ENCODE measurements around the gene PRPH. TPM values are rescaled to one million over a fixed set of nuclear protein-coding genes. Genes with fewer than 3 reads are reported as not detected.

PRPH gene
- total and polyA plus RNA-seq, 2 of the 13 experiments (the other 11 are each of a cell fraction or from before 2014, with no cell fraction given), result 0.12 TPM; not detected in 1

- ChIA-PET CTCF (ENCODE audit: low intra/inter-chr PET ratio, low total read pairs) (interaction anchor here (1.2 to 1.4 kb wide), 3 partner anchors 9 to 45 kb away, joined by 3 to 4 read pairs (median 3); no protein-coding TSS in a partner anchor), POLR2A (interaction anchor here (0.6 to 1.2 kb wide), 2 partner anchors 32 to 495 kb away, joined by 4 to 11 read pairs; no protein-coding TSS in a partner anchor)
- DNase-seq (ENCODE audit: low spot score), result no peak
- no peak overlapping the region for H3K27ac ChIP-seq (ENCODE audit: extremely low read length, insufficient read depth, low read length)
- 34% methylated on average over 8 of the region's 8 CpGs for WGBS (ENCODE audit: low lambda C conversion rate)
- H2AFZ ChIP-seq (ENCODE audit: low read length), result no peak overlapping the region
- H3K36me3 ChIP-seq (replicated peaks in 1 of 2; ENCODE audit: control insufficient read depth in 1 of 2, insufficient read depth in 2 of 2, low read length in 2 of 2), result no peaks in the 10 kb centered on the region
- no peaks in the 10 kb centered on the region for H3K79me2 ChIP-seq (ENCODE audit: insufficient read depth, low read length)
- H3K4me1 ChIP-seq (ENCODE audit: insufficient read depth, low read length), result peaks cover 10% of the 10 kb centered on the region
- no peaks in the 10 kb centered on the region for H4K20me1 ChIP-seq (ENCODE audit: insufficient read depth, low read length)
- H3K9ac ChIP-seq (ENCODE audit: insufficient read depth, low read depth, low read length), result no peak overlapping the region
- in situ Hi-C loops (cut with HindIII; ENCODE audit: extremely low pct_ligation_motif_present, low pct_unique_long_range_greater_than_20kb), result no loop called here
- BruUV-seq (replicated peaks), result no TSS peak
- TF ChIP-seq ZNF576 (CRISPR knock-in tag; IDR thresholded peaks at IDR 0.05) (no peak), ZNF431 (CRISPR knock-in tag; IDR thresholded peaks at IDR 0.05; ENCODE audit: borderline replicate concordance, low read depth) (no peak)
- TF ChIP-seq, protein P1, sequence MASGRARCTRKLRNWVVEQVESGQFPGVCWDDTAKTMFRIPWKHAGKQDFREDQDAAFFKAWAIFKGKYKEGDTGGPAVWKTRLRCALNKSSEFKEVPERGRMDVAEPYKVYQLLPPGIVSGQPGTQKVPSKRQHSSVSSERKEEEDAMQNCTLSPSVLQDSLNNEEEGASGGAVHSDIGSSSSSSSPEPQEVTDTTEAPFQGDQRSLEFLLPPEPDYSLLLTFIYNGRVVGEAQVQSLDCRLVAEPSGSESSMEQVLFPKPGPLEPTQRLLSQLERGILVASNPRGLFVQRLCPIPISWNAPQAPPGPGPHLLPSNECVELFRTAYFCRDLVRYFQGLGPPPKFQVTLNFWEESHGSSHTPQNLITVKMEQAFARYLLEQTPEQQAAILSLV (CRISPR knock-in tag; IDR thresholded peaks at IDR 0.05; ENCODE audit: borderline replicate concordance), result no peak
- intact Hi-C loops (cut with micrococcal nuclease; ENCODE audit: unreplicated experiment), result no loop called here
- no peak for ATAC-seq
- H3K4me3 ChIP-seq (replicated peaks in 1 of 3; ENCODE audit: insufficient read depth in 1 of 3, low read depth in 2 of 3, low read length in 3 of 3), result peak overlapping the region in 1 of 3 experiments; percentile 71; a peak in 1 of 6 replicates
- no peaks in the 10 kb centered on the region for H3K9me3 ChIP-seq (ENCODE audit: low read length)
- H3K27me3 ChIP-seq (ENCODE audit: control insufficient read depth in 1 of 2, insufficient read depth in 2 of 2, low read length in 2 of 2), result peaks cover 15 to 58% of the 10 kb centered on the region in 2 experiments
- FAIRE-seq, result no peak
- H3K4me2 ChIP-seq (ENCODE audit: low read depth, low read length), result peak overlapping the region; percentile 80; the same call in 1 of the 2 replicates
These were observed 2.7 kb downstream of the PRPH start for GRCh38 chr12:49297695-49298060.

- no peaks in the 10 kb centered on the region for H3K36me3 ChIP-seq (replicated peaks in 1 of 2; ENCODE audit: control insufficient read depth in 1 of 2, insufficient read depth in 2 of 2, low read length in 2 of 2)
- BruUV-seq (replicated peaks), result no TSS peak
- ChIA-PET POLR2A (no interaction called here), CTCF (ENCODE audit: low intra/inter-chr PET ratio, low total read pairs) (interaction anchor here (1.2 to 1.4 kb wide), 3 partner anchors 10 to 45 kb away, joined by 3 to 4 read pairs (median 3); no protein-coding TSS in a partner anchor)
- H3K4me1 ChIP-seq (ENCODE audit: insufficient read depth, low read length), result peaks cover 10% of the 10 kb centered on the region
- H3K79me2 ChIP-seq (ENCODE audit: insufficient read depth, low read length), result no peaks in the 10 kb centered on the region
- no peak for FAIRE-seq
- intact Hi-C loops (cut with micrococcal nuclease; ENCODE audit: unreplicated experiment) (no loop called here), in situ Hi-C loops (cut with HindIII; ENCODE audit: extremely low pct_ligation_motif_present, low pct_unique_long_range_greater_than_20kb) (no loop called here)
- WGBS (ENCODE audit: low lambda C conversion rate), result 24% methylated on average over 6 of the region's 6 CpGs
- H3K27ac ChIP-seq (ENCODE audit: extremely low read length, insufficient read depth, low read length), result no peak overlapping the region
- no peak overlapping the region for H2AFZ ChIP-seq (ENCODE audit: low read length)
- no peak overlapping the region for H3K4me2 ChIP-seq (ENCODE audit: low read depth, low read length)
- peaks cover 15 to 53% of the 10 kb centered on the region in 2 experiments for H3K27me3 ChIP-seq (ENCODE audit: control insufficient read depth in 1 of 2, insufficient read depth in 2 of 2, low read length in 2 of 2)
- H3K9ac ChIP-seq (ENCODE audit: insufficient read depth, low read depth, low read length), result no peak overlapping the region
- no peaks in the 10 kb centered on the region for H3K9me3 ChIP-seq (ENCODE audit: low read length)
- no peaks in the 10 kb centered on the region for H4K20me1 ChIP-seq (ENCODE audit: insufficient read depth, low read length)
- no peak overlapping the region for H3K4me3 ChIP-seq (replicated peaks in 1 of 3; ENCODE audit: insufficient read depth in 1 of 3, low read depth in 2 of 3, low read length in 3 of 3)
- peak; percentile 20 for ATAC-seq
- DNase-seq (ENCODE audit: low spot score), result no peak
- TF ChIP-seq, protein P2, sequence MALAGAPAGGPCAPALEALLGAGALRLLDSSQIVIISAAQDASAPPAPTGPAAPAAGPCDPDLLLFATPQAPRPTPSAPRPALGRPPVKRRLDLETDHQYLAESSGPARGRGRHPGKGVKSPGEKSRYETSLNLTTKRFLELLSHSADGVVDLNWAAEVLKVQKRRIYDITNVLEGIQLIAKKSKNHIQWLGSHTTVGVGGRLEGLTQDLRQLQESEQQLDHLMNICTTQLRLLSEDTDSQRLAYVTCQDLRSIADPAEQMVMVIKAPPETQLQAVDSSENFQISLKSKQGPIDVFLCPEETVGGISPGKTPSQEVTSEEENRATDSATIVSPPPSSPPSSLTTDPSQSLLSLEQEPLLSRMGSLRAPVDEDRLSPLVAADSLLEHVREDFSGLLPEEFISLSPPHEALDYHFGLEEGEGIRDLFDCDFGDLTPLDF (CRISPR knock-in tag; IDR thresholded peaks at IDR 0.05), result no peak
- TF ChIP-seq KAT2B (IDR thresholded peaks at IDR 0.05; ENCODE audit: borderline replicate concordance, low read depth, low read length) (no peak), THRA (CRISPR knock-in tag; IDR thresholded peaks at IDR 0.05; ENCODE audit: borderline replicate concordance) (no peak), ZNF678 (CRISPR knock-in tag; IDR thresholded peaks at IDR 0.05) (no peak), CTCF (CRISPR knock-in tag; IDR thresholded peaks at IDR 0.05) (peak; percentile 42)
These were observed 3.2 kb downstream of the PRPH start for GRCh38 chr12:49298160-49298559.

All from HepG2 (cell line).